GM10266 (cell line): ENCODE results near the gene TRIM40.

ENCODE experiments used
- DNase-seq: peaks from one replicate; pipeline ENCODE4 v3.0.0; 2012; ENCODE audit errors: extremely low spot score
- CTCF ChIP-seq: IDR thresholded peaks from 2 replicates; pipeline ENCODE4 v1.5.1; 2012; ENCODE audit warnings: mild to moderate bottlenecking, low read depth; ENCODE audit not compliant: control insufficient read depth, insufficient read depth; ENCODE audit errors: missing control alignments

TRIM40 gene

GRCh38 chr6:30169658-30170614 lies 34.0 kb downstream of the TRIM40 start:
- peak; percentile 77 for TF ChIP-seq CTCF

GRCh38 chr6:30171677-30172471 lies 35.9 kb downstream of the TRIM40 start:
- DNase-seq, result no peak
- no peak for TF ChIP-seq CTCF

More at GRCh38 chr6:30169658-30170614, 34.0 kb downstream of the TRIM40 start:
- DNase-seq, result peak; percentile 76

DNA sequence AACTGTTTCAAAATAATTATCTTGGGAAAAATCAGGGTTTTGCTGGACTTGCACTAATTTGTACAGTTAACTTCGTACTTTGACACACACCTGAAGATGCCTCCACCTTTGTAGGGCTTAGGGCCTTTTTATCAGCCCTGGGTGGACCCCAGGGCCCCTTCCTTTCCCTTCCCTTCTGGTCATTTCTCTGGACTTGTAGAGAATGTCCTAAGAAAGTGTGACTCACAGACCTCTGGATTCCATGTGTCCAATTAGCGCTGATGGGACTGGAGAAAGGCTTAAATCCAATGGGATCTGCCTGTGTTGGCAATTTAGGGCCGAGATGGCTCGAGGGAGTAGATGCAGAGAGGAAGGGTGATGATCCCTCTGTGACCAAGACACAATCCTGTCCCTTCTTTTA lies 36.7 kb downstream of the TRIM40 start:
- TF ChIP-seq CTCF, result no peak
- DNase-seq, result no peak

- TF ChIP-seq CTCF, result no peak
- DNase-seq, result no peak
Observed at GRCh38 chr6:30175765-30176164, 39.8 kb downstream of the TRIM40 start.

GRCh38 chr6:30178837-30179236 lies 42.9 kb downstream of the TRIM40 start:
- no peak for DNase-seq
- no peak for TF ChIP-seq CTCF

DNA sequence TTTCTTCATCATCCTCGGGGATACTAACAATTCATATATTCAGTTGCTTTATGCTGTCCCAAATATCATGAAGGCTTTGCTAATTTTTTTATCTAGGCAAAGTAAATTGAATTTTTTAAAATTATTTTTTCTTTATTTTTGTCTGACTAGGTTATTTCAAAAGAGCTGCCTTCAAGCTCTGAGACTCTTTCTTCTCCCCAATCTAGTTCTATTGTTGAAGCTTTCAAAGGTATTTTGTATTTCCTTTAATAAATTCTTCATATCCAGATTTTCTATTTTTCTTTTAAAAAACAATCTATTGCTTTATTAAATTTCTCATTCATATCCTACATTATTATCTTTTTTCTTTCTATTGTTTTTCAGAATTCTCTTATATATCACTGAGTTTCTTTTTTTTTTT lies 44.2 kb downstream of the TRIM40 start:
- no peak for DNase-seq
- no peak for TF ChIP-seq CTCF
